GM21381 (cell line): ENCODE measurements around the gene MASP1.

Experiments
- ATAC-seq: cut with Tn5 transposase; IDR thresholded peaks from one replicate; pipeline ENCODE4 v1.9.1; 2021; ENCODE audit warnings: mild to moderate bottlenecking, moderate library complexity; ENCODE audit not compliant: unreplicated experiment

Gene MASP1

GRCh38 chr3:187295316-187296034 lies 3.9 kb upstream of the MASP1 start:
- ATAC-seq: no peak

GRCh38 chr3:187293516-187294430 lies 2.2 kb upstream of the MASP1 start:
- ATAC-seq: no peak

GRCh38 chr3:187292631-187293515 lies 1.3 kb upstream of the MASP1 start:
- ATAC-seq: no peak

GRCh38 chr3:187292181-187292580 lies 644 bp upstream of the MASP1 start:
- no peak for ATAC-seq

GRCh38 chr3:187291001-187291511 lies 481 bp downstream of the MASP1 start:
- no peak for ATAC-seq

- ATAC-seq: no peak
These were observed 1.0 kb downstream of the MASP1 start for GRCh38 chr3:187290503-187290902.

- ATAC-seq: no peak
These were observed 2.5 kb downstream of the MASP1 start for GRCh38 chr3:187288855-187289605.

GRCh38 chr3:187288131-187288854 lies 3.2 kb downstream of the MASP1 start:
- no peak for ATAC-seq

- no peak for ATAC-seq
These were observed 4.3 kb downstream of the MASP1 start for GRCh38 chr3:187287256-187287655.

- ATAC-seq: no peak
These were observed 5.0 kb downstream of the MASP1 start for GRCh38 chr3:187286467-187287059.

- ATAC-seq: no peak
These were observed 10.3 kb downstream of the MASP1 start for GRCh38 chr3:187281191-187281714.

- no peak for ATAC-seq
These were observed 10.9 kb downstream of the MASP1 start for GRCh38 chr3:187280644-187281043.

GRCh38 chr3:187277129-187277462 lies 14.4 kb downstream of the MASP1 start:
- no peak for ATAC-seq

GRCh38 chr3:187276397-187277128 lies 15.0 kb downstream of the MASP1 start:
- no peak for ATAC-seq

- no peak for ATAC-seq
These were observed 16.6 kb downstream of the MASP1 start for GRCh38 chr3:187274977-187275338.

GRCh38 chr3:187274315-187274976 lies 17.1 kb downstream of the MASP1 start:
- no peak for ATAC-seq

- no peak for ATAC-seq
These were observed 20.0 kb downstream of the MASP1 start for GRCh38 chr3:187271582-187271981.

- no peak for ATAC-seq
These were observed 22.1 kb downstream of the MASP1 start for GRCh38 chr3:187269486-187269885.
